HG03060 (cell line): ENCODE results near the gene DMGDH.
A peak's percentile ranks its signal among the peaks of the same experiment; 100 is the strongest.

Experiments used
- ATAC-seq: cut with Tn5 transposase; IDR thresholded peaks from one replicate; pipeline ENCODE4 v1.9.1; 2021; ENCODE audit warnings: low read depth, moderate number of reproducible peaks; ENCODE audit not compliant: unreplicated experiment

DMGDH gene

GRCh38 chr5:79020861-79021561 is 48.5 kb downstream of the DMGDH start:
- ATAC-seq: no peak

- no peak for ATAC-seq
These were observed 54.8 kb downstream of the DMGDH start for GRCh38 chr5:79014631-79015030.

GRCh38 chr5:79011869-79012268 is 57.6 kb downstream of the DMGDH start:
- no peak for ATAC-seq

GRCh38 chr5:79011219-79011836 is 58.1 kb downstream of the DMGDH start:
- no peak for ATAC-seq

- ATAC-seq: no peak
These were observed 61.1 kb downstream of the DMGDH start for GRCh38 chr5:79008362-79008761.

- no peak for ATAC-seq
These were observed 61.6 kb downstream of the DMGDH start for GRCh38 chr5:79007872-79008271.

GRCh38 chr5:79005936-79006631 is 63.4 kb downstream of the DMGDH start:
- ATAC-seq: no peak

GRCh38 chr5:79005151-79005550 is 64.3 kb downstream of the DMGDH start:
- no peak for ATAC-seq

GRCh38 chr5:79002374-79002773 is 67.1 kb downstream of the DMGDH start:
- no peak for ATAC-seq

- no peak for ATAC-seq
These were observed 68.0 kb downstream of the DMGDH start for GRCh38 chr5:79001471-79001870.

- no peak for ATAC-seq
These were observed 72.4 kb downstream of the DMGDH start for GRCh38 chr5:78997090-78997489.

- no peak for ATAC-seq
These were observed 73.9 kb downstream of the DMGDH start for GRCh38 chr5:78995521-78996007.

GRCh38 chr5:78993165-78993564 is 76.3 kb downstream of the DMGDH start:
- ATAC-seq: no peak

- ATAC-seq: no peak
These were observed 77.3 kb downstream of the DMGDH start for GRCh38 chr5:78992146-78992545.

GRCh38 chr5:78989080-78989479 is 80.4 kb downstream of the DMGDH start:
- ATAC-seq: no peak

- ATAC-seq: peak; percentile 36
These were observed 83.7 kb downstream of the DMGDH start for GRCh38 chr5:78985725-78986223.

- ATAC-seq: peak; percentile 15
These were observed 84.3 kb downstream of the DMGDH start, which contains the start of gene ARSB for GRCh38 chr5:78985116-78985724. Gene ARSB, minus strand, starts transcription at chr5:78985310. Its CDS starts 62 bp downstream, at chr5:78985248.

GRCh38 chr5:78984439-78985115 is 84.9 kb downstream of the DMGDH start:
- peak; percentile 23 for ATAC-seq

GRCh38 chr5:78983601-78984438 is 85.7 kb downstream of the DMGDH start:
- ATAC-seq: no peak
